ENCODE data around the gene DLL4.
A peak's percentile ranks its signal among the peaks of the same experiment; 100 is the strongest.

DLL4 gene

GRCh38 chr15:40955930-40956540 is 26.9 kb downstream of the DLL4 start:
- no peak for DNase-seq (ENCODE audit: low spot score)

DNA sequence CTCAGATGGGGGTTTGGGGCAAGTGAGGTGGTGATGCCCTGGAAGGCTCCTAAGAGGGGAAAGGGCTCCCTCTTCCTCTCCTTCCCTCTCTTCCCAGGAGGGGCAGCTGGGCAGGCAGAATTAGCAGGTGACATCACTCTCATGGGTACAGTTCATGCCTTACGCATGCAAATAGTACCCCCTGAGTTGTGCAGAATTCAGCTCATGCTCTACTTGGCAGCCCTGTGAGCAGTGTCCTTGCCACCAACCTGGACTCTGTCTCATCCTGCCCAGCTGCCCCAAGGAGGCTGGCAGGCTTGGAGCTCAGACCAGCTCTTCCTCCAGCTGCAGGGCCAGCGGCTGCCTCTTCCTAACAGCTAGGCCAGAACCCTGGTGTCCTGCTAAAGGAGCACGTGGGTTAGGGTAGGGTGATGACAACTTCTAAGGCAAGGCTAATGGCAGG is 27.4 kb downstream of the DLL4 start:
- DNase-seq (ENCODE audit: low spot score), result no peak
- TF ChIP-seq, protein P1, sequence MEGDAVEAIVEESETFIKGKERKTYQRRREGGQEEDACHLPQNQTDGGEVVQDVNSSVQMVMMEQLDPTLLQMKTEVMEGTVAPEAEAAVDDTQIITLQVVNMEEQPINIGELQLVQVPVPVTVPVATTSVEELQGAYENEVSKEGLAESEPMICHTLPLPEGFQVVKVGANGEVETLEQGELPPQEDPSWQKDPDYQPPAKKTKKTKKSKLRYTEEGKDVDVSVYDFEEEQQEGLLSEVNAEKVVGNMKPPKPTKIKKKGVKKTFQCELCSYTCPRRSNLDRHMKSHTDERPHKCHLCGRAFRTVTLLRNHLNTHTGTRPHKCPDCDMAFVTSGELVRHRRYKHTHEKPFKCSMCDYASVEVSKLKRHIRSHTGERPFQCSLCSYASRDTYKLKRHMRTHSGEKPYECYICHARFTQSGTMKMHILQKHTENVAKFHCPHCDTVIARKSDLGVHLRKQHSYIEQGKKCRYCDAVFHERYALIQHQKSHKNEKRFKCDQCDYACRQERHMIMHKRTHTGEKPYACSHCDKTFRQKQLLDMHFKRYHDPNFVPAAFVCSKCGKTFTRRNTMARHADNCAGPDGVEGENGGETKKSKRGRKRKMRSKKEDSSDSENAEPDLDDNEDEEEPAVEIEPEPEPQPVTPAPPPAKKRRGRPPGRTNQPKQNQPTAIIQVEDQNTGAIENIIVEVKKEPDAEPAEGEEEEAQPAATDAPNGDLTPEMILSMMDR (IDR thresholded peaks at IDR 0.05; ENCODE audit: extremely low read depth, missing control alignments), result no peak

More at GRCh38 chr15:40955930-40956540, 26.9 kb downstream of the DLL4 start:
- TF ChIP-seq, protein P1 (IDR thresholded peaks at IDR 0.05; ENCODE audit: extremely low read depth, missing control alignments), result no peak

GRCh38 chr15:40957041-40957555 is 28.0 kb downstream of the DLL4 start:
- DNase-seq (ENCODE audit: low spot score), result no peak
- TF ChIP-seq, protein P1 (IDR thresholded peaks at IDR 0.05; ENCODE audit: extremely low read depth, missing control alignments), result no peak

DNA sequence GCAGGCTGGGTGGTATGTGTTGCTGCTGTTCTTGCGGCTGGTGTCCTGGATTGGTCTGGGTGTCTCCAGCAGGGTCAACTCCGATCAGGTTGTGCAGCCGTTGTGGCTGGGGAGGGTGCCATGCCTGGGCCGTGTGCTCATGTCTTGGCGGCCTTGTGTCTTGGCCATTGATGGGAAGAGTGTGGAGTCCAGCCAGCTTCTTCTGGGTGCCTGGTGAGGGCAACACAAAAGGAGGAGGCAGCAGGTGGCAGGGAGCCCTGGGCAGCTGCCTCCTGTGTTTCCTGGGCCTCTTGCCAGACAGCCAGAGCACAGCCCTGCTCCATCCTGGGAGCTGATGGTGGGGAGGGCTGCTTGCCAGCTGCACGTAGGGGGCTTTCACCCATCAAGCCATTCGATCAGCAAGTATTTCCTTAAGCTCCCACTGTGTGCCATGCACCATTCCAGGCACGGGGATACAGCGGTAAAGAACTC is 28.5 kb downstream of the DLL4 start:
- no peak for DNase-seq (ENCODE audit: low spot score)
- TF ChIP-seq, protein P1 (IDR thresholded peaks at IDR 0.05; ENCODE audit: extremely low read depth, missing control alignments), result no peak

DNA sequence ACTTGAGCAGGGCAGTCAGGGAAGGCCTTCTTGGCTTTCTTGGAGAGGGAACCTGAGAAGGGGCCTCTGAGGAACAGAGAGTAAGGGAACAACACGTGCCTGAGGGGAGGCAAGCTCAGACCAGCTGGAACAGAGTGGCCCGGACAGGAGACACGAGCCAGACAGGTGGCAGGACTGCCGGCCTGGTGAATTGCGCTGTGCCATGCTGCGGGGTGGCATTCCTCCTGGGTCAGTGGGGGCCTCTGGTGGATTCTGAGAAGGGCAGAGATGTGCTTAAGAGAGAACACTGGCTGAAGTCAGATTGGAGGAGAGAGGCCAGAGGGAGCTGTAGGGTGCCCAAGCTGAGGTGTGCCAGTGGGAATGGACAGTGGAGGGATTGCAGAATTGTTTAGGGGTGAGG is 29.0 kb downstream of the DLL4 start:
- TF ChIP-seq, protein P1 (IDR thresholded peaks at IDR 0.05; ENCODE audit: extremely low read depth, missing control alignments), result no peak
- DNase-seq (ENCODE audit: low spot score), result no peak

DNA sequence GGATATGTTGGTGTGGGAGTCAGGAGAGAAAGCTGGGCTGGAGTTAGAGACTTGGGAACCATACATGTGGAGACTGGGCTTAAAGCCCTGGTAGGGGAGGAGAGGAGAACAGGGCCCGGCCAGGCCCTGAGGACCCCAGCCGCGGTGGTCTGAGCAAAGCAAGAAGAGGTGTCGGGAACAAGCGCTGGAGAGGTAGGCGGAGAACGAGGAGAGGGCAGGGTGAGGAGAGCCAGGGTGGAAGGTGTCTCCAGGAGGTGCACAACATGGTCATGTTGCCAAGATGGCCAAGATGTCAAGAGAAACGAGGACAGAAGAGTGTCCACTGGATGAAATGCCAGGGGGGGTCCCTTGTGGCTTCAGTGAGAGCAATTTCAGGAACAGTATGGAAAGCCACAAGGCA is 29.6 kb downstream of the DLL4 start:
- TF ChIP-seq, protein P1 (IDR thresholded peaks at IDR 0.05; ENCODE audit: extremely low read depth, missing control alignments), result no peak
- DNase-seq (ENCODE audit: low spot score), result peak; percentile 20

GRCh38 chr15:40959331-40960141 is 30.4 kb downstream of the DLL4 start:
- TF ChIP-seq, protein P1 (IDR thresholded peaks at IDR 0.05; ENCODE audit: extremely low read depth, missing control alignments), result no peak
- DNase-seq (ENCODE audit: low spot score), result peak; percentile 28
